ENCODE measurements around the gene TRAPPC3L. TPM values are rescaled to one million over a fixed set of nuclear protein-coding genes. Genes with fewer than 3 reads are reported as not detected.
A peak's percentile ranks its signal among the peaks of the same experiment; 100 is the strongest.

Gene TRAPPC3L
- total and polyA plus RNA-seq, 2 experiments from 2014 or later = not detected

DNA sequence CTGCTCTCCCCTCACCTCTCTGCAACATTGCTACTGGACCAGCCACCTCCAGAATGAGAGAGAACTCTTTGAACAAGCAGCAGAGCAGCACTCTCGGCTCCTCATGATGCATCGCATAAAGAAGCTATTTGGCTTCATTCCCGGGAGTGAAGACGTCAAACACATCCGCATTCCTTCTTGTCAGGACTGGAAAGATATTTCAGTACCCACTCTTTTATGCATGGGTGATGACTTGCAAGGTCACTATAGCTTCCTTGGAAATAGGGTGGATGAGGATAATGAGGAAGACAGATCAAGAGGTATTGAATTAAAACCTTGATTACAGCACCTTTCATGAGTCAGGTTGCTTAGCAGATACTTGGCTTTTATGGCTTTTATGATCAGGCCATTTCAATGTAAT is 12.4 kb upstream of the TRAPPC3L start:
- H3K27ac ChIP-seq = no peak overlapping the region
- DNase-seq (ENCODE audit: low read depth in 1 of 2, low spot score in 1 of 2) = peak; percentile 62 to 97
- peaks cover 5% of the 10 kb centered on the region for H3K4me1 ChIP-seq (ENCODE audit: low read depth)
- TF ChIP-seq, protein P1, sequence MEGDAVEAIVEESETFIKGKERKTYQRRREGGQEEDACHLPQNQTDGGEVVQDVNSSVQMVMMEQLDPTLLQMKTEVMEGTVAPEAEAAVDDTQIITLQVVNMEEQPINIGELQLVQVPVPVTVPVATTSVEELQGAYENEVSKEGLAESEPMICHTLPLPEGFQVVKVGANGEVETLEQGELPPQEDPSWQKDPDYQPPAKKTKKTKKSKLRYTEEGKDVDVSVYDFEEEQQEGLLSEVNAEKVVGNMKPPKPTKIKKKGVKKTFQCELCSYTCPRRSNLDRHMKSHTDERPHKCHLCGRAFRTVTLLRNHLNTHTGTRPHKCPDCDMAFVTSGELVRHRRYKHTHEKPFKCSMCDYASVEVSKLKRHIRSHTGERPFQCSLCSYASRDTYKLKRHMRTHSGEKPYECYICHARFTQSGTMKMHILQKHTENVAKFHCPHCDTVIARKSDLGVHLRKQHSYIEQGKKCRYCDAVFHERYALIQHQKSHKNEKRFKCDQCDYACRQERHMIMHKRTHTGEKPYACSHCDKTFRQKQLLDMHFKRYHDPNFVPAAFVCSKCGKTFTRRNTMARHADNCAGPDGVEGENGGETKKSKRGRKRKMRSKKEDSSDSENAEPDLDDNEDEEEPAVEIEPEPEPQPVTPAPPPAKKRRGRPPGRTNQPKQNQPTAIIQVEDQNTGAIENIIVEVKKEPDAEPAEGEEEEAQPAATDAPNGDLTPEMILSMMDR (IDR thresholded peaks at IDR 0.05; ENCODE audit: low read depth, low read length) = no peak
- no peak overlapping the region for H3K4me3 ChIP-seq
- no peaks in the 10 kb centered on the region for H3K9me3 ChIP-seq (ENCODE audit: low read depth)
- no peaks in the 10 kb centered on the region for H3K27me3 ChIP-seq
- no peaks in the 10 kb centered on the region for H3K36me3 ChIP-seq

DNA sequence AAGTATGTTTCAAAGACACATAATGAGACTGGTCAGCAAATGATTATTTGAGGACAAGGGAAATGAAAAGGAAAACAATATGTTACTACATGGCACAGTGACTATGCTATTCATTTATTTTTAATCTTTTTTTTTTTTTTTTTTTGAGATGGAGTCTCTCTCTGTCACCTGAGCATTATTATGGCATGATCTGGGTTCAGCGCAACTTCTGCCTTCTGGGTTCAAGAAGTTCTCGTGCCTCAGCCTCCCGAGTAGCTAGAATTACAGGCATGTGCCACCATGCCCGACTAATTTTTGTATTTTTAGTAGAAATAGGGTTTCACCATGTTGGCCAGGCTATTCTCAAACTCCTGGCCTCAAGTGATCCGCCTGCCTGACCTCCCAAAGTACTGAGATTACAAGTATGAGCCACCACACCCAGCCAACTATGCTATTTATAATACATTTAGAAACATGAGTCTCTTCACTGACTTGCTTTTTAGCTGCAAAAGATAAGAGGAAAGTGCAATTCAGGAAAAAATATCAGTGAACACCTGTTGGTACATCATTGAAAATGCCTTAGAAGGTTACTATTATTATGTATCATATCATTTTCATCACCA is 11.4 kb upstream of the TRAPPC3L start:
- H3K27me3 ChIP-seq = no peaks in the 10 kb centered on the region
- no peak overlapping the region for H3K27ac ChIP-seq
- TF ChIP-seq, protein P1 (IDR thresholded peaks at IDR 0.05; ENCODE audit: low read depth, low read length) = no peak

DNA sequence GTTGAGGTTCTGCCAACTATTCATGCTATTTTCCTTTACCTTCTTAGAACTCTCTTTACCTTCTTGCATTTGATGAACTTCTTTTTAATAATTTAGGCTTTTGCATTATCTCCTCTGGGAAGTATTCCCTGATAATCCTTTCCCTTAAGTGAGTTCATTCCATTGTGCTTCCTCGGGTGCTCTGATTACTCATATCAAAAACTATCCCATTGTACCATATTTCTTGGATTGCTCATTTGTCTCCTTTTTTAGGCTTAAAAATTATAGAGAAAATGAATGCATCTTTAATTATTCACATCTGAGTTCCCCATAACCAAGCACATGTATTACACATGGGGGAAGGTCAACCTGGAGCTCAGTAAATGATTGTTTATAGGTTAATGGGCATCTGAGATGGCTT is 10.6 kb upstream of the TRAPPC3L start:
- no peak overlapping the region for H3K27ac ChIP-seq
- no peaks in the 10 kb centered on the region for H3K36me3 ChIP-seq
- H3K4me1 ChIP-seq (ENCODE audit: low read depth) = no peaks in the 10 kb centered on the region
- no peak overlapping the region for H3K4me3 ChIP-seq
- DNase-seq (ENCODE audit: low read depth in 1 of 2, low spot score in 1 of 2) = peak in 1 of 2 donors; percentile 49
- TF ChIP-seq, protein P1 (IDR thresholded peaks at IDR 0.05; ENCODE audit: low read depth, low read length) = no peak
- H3K27me3 ChIP-seq = no peaks in the 10 kb centered on the region
- no peaks in the 10 kb centered on the region for H3K9me3 ChIP-seq (ENCODE audit: low read depth)

More for the DNA sequence above, 11.4 kb upstream of the TRAPPC3L start:
- Histone ChIP-seq H3K9me3 (ENCODE audit: low read depth) (no peaks in the 10 kb centered on the region), H3K4me1 (ENCODE audit: low read depth) (no peaks in the 10 kb centered on the region), H3K36me3 (no peaks in the 10 kb centered on the region), H3K4me3 (no peak overlapping the region)
- no peak for DNase-seq (ENCODE audit: low read depth in 1 of 2, low spot score in 1 of 2)

DNA sequence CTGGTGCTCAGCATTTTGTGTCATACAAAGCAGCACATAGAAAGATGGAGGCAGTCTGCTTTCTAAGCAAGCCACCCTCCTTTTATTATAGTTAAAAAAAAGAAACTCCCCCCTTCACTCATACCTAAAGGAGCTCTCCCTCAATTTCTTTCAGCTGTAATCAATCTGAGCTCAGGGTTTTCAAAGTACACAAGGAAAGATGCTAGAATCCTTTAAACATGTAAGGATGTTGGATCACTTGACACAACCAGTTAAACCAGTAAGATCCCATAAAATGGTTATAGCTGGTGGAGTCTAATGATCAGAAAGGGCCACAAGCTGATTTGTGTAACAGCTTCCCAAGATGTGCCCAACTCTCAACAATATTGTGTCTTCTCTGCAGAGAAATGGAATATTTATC is 8.0 kb upstream of the TRAPPC3L start, which contains the start of gene CALHM4:
TSS of gene CALHM4 (plus strand) at position 301 of the 400 bp plus-strand sequence. CDS start at position 344, 43 bp downstream.
- H3K36me3 ChIP-seq = no peaks in the 10 kb centered on the region
- TF ChIP-seq, protein P1 (IDR thresholded peaks at IDR 0.05; ENCODE audit: low read depth, low read length) = no peak
- no peaks in the 10 kb centered on the region for H3K27me3 ChIP-seq
- no peaks in the 10 kb centered on the region for H3K9me3 ChIP-seq (ENCODE audit: low read depth)
- no peak within 1 kb of the TSS for H3K27ac ChIP-seq
- H3K4me1 ChIP-seq (ENCODE audit: low read depth) = no peaks in the 10 kb centered on the region
- DNase-seq (ENCODE audit: low read depth in 1 of 2, low spot score in 1 of 2) = no peak
- no peak within 1 kb of the TSS for H3K4me3 ChIP-seq

DNA sequence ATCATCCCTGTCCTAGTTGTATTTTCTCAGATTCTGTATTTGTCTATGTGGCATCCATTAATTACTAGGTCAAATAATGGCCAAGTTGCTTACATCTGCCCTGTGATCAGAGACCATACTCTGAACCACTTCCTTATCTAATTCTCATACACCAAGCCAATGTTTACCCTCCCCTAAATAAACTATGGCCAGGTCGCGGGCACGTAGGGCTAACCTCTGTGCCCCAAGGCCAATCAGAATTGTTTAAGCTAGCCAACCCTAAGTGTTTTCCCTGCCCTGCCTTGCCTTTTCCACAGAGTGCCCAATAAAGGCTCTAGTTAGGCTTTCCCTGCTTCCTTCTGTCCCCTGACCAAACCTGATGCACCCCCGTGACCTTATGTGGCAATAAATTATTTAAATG is 5.3 kb upstream of the TRAPPC3L start:
- TF ChIP-seq, protein P1 (IDR thresholded peaks at IDR 0.05; ENCODE audit: low read depth, low read length) = no peak
- DNase-seq (ENCODE audit: low read depth in 1 of 2, low spot score in 1 of 2) = no peak
- Histone ChIP-seq H3K9me3 (ENCODE audit: low read depth) (no peaks in the 10 kb centered on the region), H3K4me1 (ENCODE audit: low read depth) (no peaks in the 10 kb centered on the region), H3K4me3 (no peak overlapping the region), H3K36me3 (no peaks in the 10 kb centered on the region), H3K27ac (no peak overlapping the region), H3K27me3 (no peaks in the 10 kb centered on the region)
